Sigmoid colon (tissue), 4 donors: ENCODE results near the gene POU3F3.

Source experiments
- CTCF ChIP-seq, 4 experiments: fragments of 450-650 bp in 3 of 4; fragments of 200-600 bp in 1 of 4; IDR thresholded peaks; one replicate each; pipeline ENCODE4 v1.5.1; 2016 to 2019; ENCODE audit warnings: antibody characterized with exemption in 4 of 4, mild to moderate bottlenecking in 3 of 4, moderate library complexity in 2 of 4
- POLR2AphosphoS5 ChIP-seq, 4 donors: sonication (generic); formaldehyde crosslinking; IDR thresholded peaks; one replicate each; pipeline ENCODE4 v1.6.1; 2017; ENCODE audit warnings: antibody characterized with exemption in 4 of 4

GRCh38 chr2:104845946-104846785 is 7.7 kb upstream of the POU3F3 start:
- TF ChIP-seq POLR2AphosphoS5 (IDR thresholded peaks at IDR 0.05) (no peak), CTCF (IDR thresholded peaks at IDR 0.05) (no peak)
